ENCODE data around the gene SELENOO.

GRCh38 chr22:50236731-50237409 is 36.1 kb downstream of the SELENOO start:
- TF ChIP-seq EZH2phosphoT487 (IDR thresholded peaks at IDR 0.05; ENCODE audit: borderline replicate concordance, low read length), result no peak
- TF ChIP-seq CTCF (conservative IDR thresholded peaks at IDR 0.05; ENCODE audit: low read depth, low read length), result peak; percentile 63
- TF ChIP-seq EZH2 (IDR thresholded peaks at IDR 0.05; ENCODE audit: low read length, unreplicated experiment), result no peak

Measured in PC-3 (cell line).